GM12801 (cell line): ENCODE results near the gene UBA5.

ENCODE experiments used
- CTCF ChIP-seq: IDR thresholded peaks from one replicate; pipeline ENCODE4 v1.5.1; 2011; ENCODE audit warnings: control low read depth; ENCODE audit not compliant: insufficient read length; ENCODE audit errors: extremely low read depth

The UBA5 gene

GRCh38 chr3:132641837-132642538 is 18.1 kb upstream of the UBA5 start:
- TF ChIP-seq CTCF, result no peak

GRCh38 chr3:132642539-132642847 is 17.6 kb upstream of the UBA5 start:
- TF ChIP-seq CTCF, result no peak

- no peak for TF ChIP-seq CTCF
These were observed 16.8 kb upstream of the UBA5 start for GRCh38 chr3:132643366-132643765.

GRCh38 chr3:132645058-132645457 is 15.1 kb upstream of the UBA5 start:
- TF ChIP-seq CTCF, result no peak

GRCh38 chr3:132650153-132650552 is 10.0 kb upstream of the UBA5 start:
- TF ChIP-seq CTCF, result no peak

GRCh38 chr3:132652640-132653270 is 7.4 kb upstream of the UBA5 start:
- no peak for TF ChIP-seq CTCF

GRCh38 chr3:132654190-132654589 is 5.9 kb upstream of the UBA5 start:
- TF ChIP-seq CTCF, result no peak

- no peak for TF ChIP-seq CTCF
These were observed 5.4 kb upstream of the UBA5 start for GRCh38 chr3:132654721-132655120.
